Muscle of leg (tissue), 11 donors: ENCODE results near the gene MUS81. TPM values are rescaled to one million over a fixed set of nuclear protein-coding genes. Genes with fewer than 3 reads are reported as not detected.
A peak's percentile ranks its signal among the peaks of the same experiment; 100 is the strongest.

ENCODE experiments used
- DNase-seq: peaks from one replicate; pipeline ENCODE4 v3.0.0; 2013
- H3K27ac ChIP-seq: one replicate; pipeline ENCODE4 v1.5.1; 2013; ENCODE audit warnings: mild to moderate bottlenecking, low read length, control low read depth
- H3K27me3 ChIP-seq: one replicate; pipeline ENCODE4 v1.6.1; 2013; ENCODE audit warnings: low read length; ENCODE audit not compliant: control insufficient read depth, insufficient read depth
- H3K36me3 ChIP-seq: one replicate; pipeline ENCODE4 v1.6.1; 2013; ENCODE audit warnings: low read length; ENCODE audit not compliant: control insufficient read depth, insufficient read depth
- H3K4me1 ChIP-seq: one replicate; pipeline ENCODE4 v1.6.1; 2013; ENCODE audit warnings: low read length; ENCODE audit not compliant: control insufficient read depth, insufficient read depth
- H3K4me3 ChIP-seq: one replicate; pipeline ENCODE4 v1.5.1; 2013; ENCODE audit warnings: low read length, control low read depth
- H3K9me3 ChIP-seq: replicated peaks from 2 replicates; pipeline ENCODE4 v1.6.1; 2013; ENCODE audit warnings: low read depth, low read length; ENCODE audit not compliant: control insufficient read depth
- WGBS: methylation state at CpG from one replicate; pipeline ENCODE4 v1.1.5; 2013; ENCODE audit warnings: missing lambda C conversion rate; ENCODE audit not compliant: insufficient coverage; 5-methylcytosine and 5-hydroxymethylcytosine counted together
- polyA plus RNA-seq, 8 donors: library from polyadenylated mRNA; unstranded; fragments of 120-200 nt; gene quantifications; one replicate each; pipeline versions ENCODE4 v1.2.1 to v1.2.3, GENCODE V29; 2013; ENCODE audit warnings: inconsistent platforms in 1 of 8, low replicate concordance in 1 of 8; ENCODE audit not compliant: insufficient read length in 8 of 8, insufficient read depth in 1 of 8
- total RNA-seq: library from RNA; stranded (reverse); fragments of 120-200 nt; gene quantifications from one replicate; pipeline ENCODE4 v1.2.4, GENCODE V29; 2013

MUS81 gene
- total and polyA plus RNA-seq, 9 donors: 34.4 to 49.5 (median 46.4) TPM

GRCh38 chr11:65894034-65894591 lies 33.9 kb downstream of the MUS81 start:
- DNase-seq: no peak
- 74% methylated on average over 15 of the region's 16 CpGs for WGBS
- no peaks in the 10 kb centered on the region for H3K9me3 ChIP-seq
- H3K36me3 ChIP-seq: no peaks in the 10 kb centered on the region
- H3K27me3 ChIP-seq: peaks cover 29% of the 10 kb centered on the region
- peak overlapping the region; percentile 85 for H3K27ac ChIP-seq
- H3K4me1 ChIP-seq: peaks cover 45% of the 10 kb centered on the region
- no peak overlapping the region for H3K4me3 ChIP-seq

GRCh38 chr11:65895482-65895981 lies 35.3 kb downstream of the MUS81 start:
- Histone ChIP-seq H3K4me1 (peaks cover 42% of the 10 kb centered on the region), H3K36me3 (no peaks in the 10 kb centered on the region), H3K9me3 (no peaks in the 10 kb centered on the region), H3K4me3 (no peak overlapping the region), H3K27ac (no peak overlapping the region), H3K27me3 (peaks cover 43% of the 10 kb centered on the region)
- no peak for DNase-seq
- 89% methylated on average over 3 of the region's 5 CpGs for WGBS

GRCh38 chr11:65896034-65896999 lies 36.1 kb downstream of the MUS81 start:
- H3K4me3 ChIP-seq: no peak overlapping the region
- H3K36me3 ChIP-seq: no peaks in the 10 kb centered on the region
- H3K4me1 ChIP-seq: peaks cover 40% of the 10 kb centered on the region
- no peaks in the 10 kb centered on the region for H3K9me3 ChIP-seq
- DNase-seq: no peak
- peaks cover 51% of the 10 kb centered on the region for H3K27me3 ChIP-seq
- 90% methylated on average over 11 of the region's 14 CpGs for WGBS
- no peak overlapping the region for H3K27ac ChIP-seq

GRCh38 chr11:65897020-65897471 lies 36.8 kb downstream of the MUS81 start:
- Histone ChIP-seq H3K27ac (no peak overlapping the region), H3K27me3 (peaks cover 55% of the 10 kb centered on the region), H3K4me3 (no peak overlapping the region), H3K9me3 (no peaks in the 10 kb centered on the region), H3K36me3 (no peaks in the 10 kb centered on the region), H3K4me1 (peaks cover 33% of the 10 kb centered on the region)
- 83% methylated on average over 2 of the region's 4 CpGs for WGBS
- DNase-seq: no peak

GRCh38 chr11:65898656-65899355 lies 38.6 kb downstream of the MUS81 start:
- Histone ChIP-seq H3K4me3 (no peak overlapping the region), H3K9me3 (no peaks in the 10 kb centered on the region), H3K4me1 (peaks cover 16% of the 10 kb centered on the region), H3K27me3 (peaks cover 69% of the 10 kb centered on the region), H3K36me3 (no peaks in the 10 kb centered on the region), H3K27ac (no peak overlapping the region)
- no peak for DNase-seq
- WGBS: 15% methylated on average over 24 of the region's 28 CpGs

DNA sequence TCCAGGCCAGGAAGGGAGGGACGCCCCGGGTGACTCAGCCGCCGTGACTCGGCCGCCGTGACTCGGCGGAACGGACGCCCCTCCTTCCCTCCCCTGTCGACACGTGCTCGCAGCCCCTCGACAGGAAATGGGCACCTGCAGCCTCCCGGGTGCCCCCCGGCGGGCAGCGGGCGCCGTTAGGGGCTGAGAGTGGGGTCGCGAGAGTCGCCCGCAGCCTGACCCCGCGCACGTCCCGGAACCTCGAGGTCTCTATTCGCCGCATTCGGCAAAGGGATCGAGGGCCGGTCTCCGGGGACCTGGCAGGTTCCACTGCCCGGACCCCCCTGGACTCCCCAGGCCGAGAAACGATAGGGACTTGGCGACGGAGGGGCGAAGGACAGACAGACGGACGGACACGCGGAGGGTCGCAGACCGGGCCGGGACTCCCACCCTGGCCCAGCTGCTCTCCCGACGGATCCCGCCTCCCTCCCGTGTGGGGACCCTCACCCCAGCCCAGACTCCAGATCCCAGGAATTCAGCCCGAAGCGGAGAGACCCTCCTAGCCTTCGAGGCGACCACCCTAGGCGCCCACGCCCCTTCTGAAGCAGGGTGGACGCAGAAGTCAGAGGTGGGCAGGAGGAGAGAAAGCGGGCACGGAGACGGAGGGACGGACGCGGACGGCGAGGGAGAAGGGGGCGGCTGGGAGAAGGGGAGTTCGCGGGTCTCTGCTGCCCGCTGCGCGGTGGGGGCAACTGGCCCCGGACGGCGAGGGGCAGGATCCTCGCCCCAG lies 39.3 kb downstream of the MUS81 start:
- no peaks in the 10 kb centered on the region for H3K36me3 ChIP-seq
- H3K27ac ChIP-seq: no peak overlapping the region
- peaks cover 70% of the 10 kb centered on the region for H3K27me3 ChIP-seq
- DNase-seq: no peak
- no peaks in the 10 kb centered on the region for H3K9me3 ChIP-seq
- H3K4me3 ChIP-seq: no peak overlapping the region
- H3K4me1 ChIP-seq: peaks cover 14% of the 10 kb centered on the region
- 1% methylated on average over 60 of the region's 78 CpGs for WGBS

- Histone ChIP-seq H3K27me3 (peaks cover 76% of the 10 kb centered on the region), H3K9me3 (no peaks in the 10 kb centered on the region), H3K36me3 (no peaks in the 10 kb centered on the region), H3K27ac (no peak within 1 kb of the TSS), H3K4me3 (peak within 1 kb of the TSS; percentile 25), H3K4me1 (peaks cover 14% of the 10 kb centered on the region)
- DNase-seq: peak; percentile 69
- WGBS: under 1% methylated on average over 72 of the region's 80 CpGs
Measured at GRCh38 chr11:65900125-65900898, 40.1 kb downstream of the MUS81 start, which contains the start of gene FOSL1. Gene FOSL1 (minus strand): TSS chr11:65900388. CDS start chr11:65900339, 49 bp downstream.

DNA sequence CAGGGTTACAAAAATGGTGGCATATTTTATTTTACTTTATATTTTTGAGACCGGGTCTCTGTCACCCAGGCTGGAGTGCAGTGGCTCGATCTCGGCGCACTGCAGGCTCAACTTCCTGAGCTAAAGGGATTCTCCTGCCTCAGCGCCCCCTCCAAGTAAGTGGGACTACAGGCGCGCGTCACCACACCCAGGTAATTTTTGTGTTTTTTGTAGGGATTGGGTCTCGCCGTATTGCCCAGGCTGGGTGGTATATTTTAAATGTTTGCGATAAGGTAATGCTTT lies 40.6 kb downstream of the MUS81 start:
- 35% methylated on average over 4 of the region's 11 CpGs for WGBS
- Histone ChIP-seq H3K27me3 (peaks cover 76% of the 10 kb centered on the region), H3K4me1 (peaks cover 14% of the 10 kb centered on the region), H3K27ac (no peak overlapping the region), H3K4me3 (no peak overlapping the region), H3K9me3 (no peaks in the 10 kb centered on the region), H3K36me3 (no peaks in the 10 kb centered on the region)
- DNase-seq: no peak

DNA sequence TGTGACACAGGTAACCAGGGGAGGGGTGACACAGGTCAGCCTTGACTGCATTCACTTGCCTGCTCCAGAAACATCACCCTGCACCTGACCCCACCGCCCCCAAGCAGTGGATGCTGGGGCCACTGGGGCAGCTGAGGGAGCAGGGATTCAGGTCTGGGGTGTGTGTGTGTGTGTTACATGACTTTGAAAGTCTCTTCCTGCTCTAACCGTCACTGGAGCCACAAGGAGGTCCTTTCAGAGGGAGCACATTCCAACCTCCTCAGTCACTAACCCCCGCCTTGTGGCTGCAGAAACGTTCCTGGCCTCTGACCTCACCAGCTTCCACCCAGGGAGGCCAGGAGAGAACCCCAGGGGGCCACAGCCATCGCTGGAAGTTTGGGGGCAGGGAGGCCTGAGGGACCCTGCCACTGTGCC lies 42.8 kb downstream of the MUS81 start:
- H3K4me3 ChIP-seq: no peak overlapping the region
- no peak for DNase-seq
- no peak overlapping the region for H3K27ac ChIP-seq
- H3K4me1 ChIP-seq: peaks cover 14% of the 10 kb centered on the region
- H3K36me3 ChIP-seq: no peaks in the 10 kb centered on the region
- H3K27me3 ChIP-seq: peaks cover 77% of the 10 kb centered on the region
- H3K9me3 ChIP-seq: no peaks in the 10 kb centered on the region
- 0% methylated on average over 1 of the region's 5 CpGs for whole genome bisulfite sequencing
